Neural progenitor cell (in vitro differentiated cells): ENCODE data around the gene HKDC1. TPM values are rescaled to one million over a fixed set of nuclear protein-coding genes. Genes with fewer than 3 reads are reported as not detected.
"Not testable (repeated sequence)": the region's sequence is repeated elsewhere in the genome, so short reads cannot be mapped to it uniquely, and the experiment has no call there.

ENCODE experiments used
- DNase-seq: peaks from one replicate; pipeline ENCODE4 v3.0.0-alpha.2; 2016; ENCODE audit warnings: low spot score
- H2AFZ ChIP-seq: fragments of 200-600 bp; sonication (generic); replicated peaks from 2 replicates; pipeline ENCODE4 v1.6.1; 2016; ENCODE audit warnings: antibody characterized with exemption
- H3F3A ChIP-seq: fragments of 200-600 bp; sonication (generic); 2 replicates; pipeline ENCODE4 v1.6.1; 2016; ENCODE audit warnings: antibody characterized with exemption, low read depth
- H3K27ac ChIP-seq: fragments of 200-600 bp; sonication (generic); 2 replicates; pipeline ENCODE4 v1.5.1; 2016; ENCODE audit warnings: mild to moderate bottlenecking
- H3K27me3 ChIP-seq: fragments of 200-600 bp; sonication (generic); 2 replicates; pipeline ENCODE4 v1.6.1; 2016; ENCODE audit warnings: mild to moderate bottlenecking, moderate library complexity
- H3K36me3 ChIP-seq: fragments of 200-600 bp; sonication (generic); 2 replicates; pipeline ENCODE4 v1.5.1; 2016
- H3K4me1 ChIP-seq: fragments of 200-600 bp; sonication (generic); 2 replicates; pipeline ENCODE4 v1.6.1; 2016; ENCODE audit warnings: mixed run types
- H3K4me2 ChIP-seq: fragments of 200-600 bp; sonication (generic); 2 replicates; pipeline ENCODE4 v1.6.1; 2016
- H3K4me3 ChIP-seq: fragments of 200-600 bp; sonication (generic); 2 replicates; pipeline ENCODE4 v1.5.1; 2016
- H3K79me2 ChIP-seq: fragments of 200-600 bp; sonication (generic); 2 replicates; pipeline ENCODE4 v1.6.1; 2016; ENCODE audit warnings: low read depth
- H3K9ac ChIP-seq: fragments of 200-600 bp; sonication (generic); 2 replicates; pipeline ENCODE4 v1.6.1; 2016
- H3K9me3 ChIP-seq: fragments of 200-600 bp; sonication (generic); 2 replicates; pipeline ENCODE4 v1.5.1; 2016; ENCODE audit warnings: low read depth
- H4K20me1 ChIP-seq: fragments of 200-600 bp; sonication (generic); 2 replicates; pipeline ENCODE4 v1.6.1; 2016; ENCODE audit warnings: low read depth
- H3K27ac Mint-ChIP-seq: 3 replicates; pipeline ENCODE4 v1.8.0; 2021; ENCODE audit warnings: mixed read lengths
- H3K27me3 Mint-ChIP-seq: 2 replicates; pipeline ENCODE4 v1.8.0; 2022; ENCODE audit warnings: low read depth, mild to moderate bottlenecking, inconsistent platforms, moderate library complexity, mixed read lengths; ENCODE audit not compliant: insufficient read depth
- H3K36me3 Mint-ChIP-seq: 3 replicates; pipeline ENCODE4 v1.8.0; 2021; ENCODE audit warnings: mixed read lengths
- H3K4me1 Mint-ChIP-seq: 3 replicates; pipeline ENCODE4 v1.8.0; 2021; ENCODE audit warnings: mixed read lengths
- H3K4me3 Mint-ChIP-seq: 3 replicates; pipeline ENCODE4 v1.8.0; 2021; ENCODE audit warnings: mild to moderate bottlenecking, moderate library complexity, mixed read lengths
- H3K9me3 Mint-ChIP-seq: 3 replicates; pipeline ENCODE4 v1.8.0; 2020; ENCODE audit warnings: mixed read lengths
- CTCF ChIP-seq: fragments of 200-600 bp; sonication (generic); IDR thresholded peaks from 2 replicates; pipeline ENCODE4 v1.5.1; 2017; ENCODE audit warnings: antibody characterized with exemption, mild to moderate bottlenecking
- EZH2 ChIP-seq: fragments of 200-600 bp; sonication (generic); IDR thresholded peaks from 2 replicates; pipeline ENCODE4 v1.6.1; 2017; ENCODE audit warnings: antibody characterized with exemption, mild to moderate bottlenecking, moderate library complexity
- EZH2phosphoT487 ChIP-seq: fragments of 200-600 bp; sonication (generic); IDR thresholded peaks from 2 replicates; pipeline ENCODE4 v1.6.1; 2017; ENCODE audit warnings: antibody characterized with exemption
- total RNA-seq: library from RNA; depleted of rRNA; stranded (reverse); fragments of >200 nt; gene quantifications from 2 replicates; pipeline ENCODE4 v1.2.3, GENCODE V29; 2015; ENCODE audit warnings: low replicate concordance

HKDC1 gene
- total RNA-seq, 1 donor from 2014 or later: 0.30 TPM

- Mint-ChIP-seq H3K9me3 (peaks cover 16% of the 10 kb centered on the region), H3K27ac (no peak overlapping the region)
- peaks cover 2% of the 10 kb centered on the region for H3K4me1 ChIP-seq
Measured at GRCh38 chr10:69307434-69307833, 87.3 kb downstream of the HKDC1 start.

GRCh38 chr10:69308304-69308703 lies 88.2 kb downstream of the HKDC1 start:
- H3K79me2 ChIP-seq, H3K4me3 Mint-ChIP-seq, DNase-seq, H3K36me3 ChIP-seq, H4K20me1 ChIP-seq, H3F3A ChIP-seq, H3K4me1 ChIP-seq, H3K27me3 ChIP-seq, H3K27ac Mint-ChIP-seq, H3K27ac ChIP-seq, H2AFZ ChIP-seq, H3K4me3 ChIP-seq, H3K4me2 ChIP-seq, H3K36me3 Mint-ChIP-seq, H3K9me3 ChIP-seq, H3K4me1 Mint-ChIP-seq, H3K9ac ChIP-seq: not testable (repeated sequence)
- Mint-ChIP-seq H3K27me3 (peaks cover 13% of the 10 kb centered on the region), H3K9me3 (peaks cover 11% of the 10 kb centered on the region)

More at GRCh38 chr10:69307434-69307833, 87.3 kb downstream of the HKDC1 start:
- no peaks in the 10 kb centered on the region for H3K36me3 ChIP-seq
- no peak overlapping the region for H2AFZ ChIP-seq
- H3K36me3 Mint-ChIP-seq: no peaks in the 10 kb centered on the region
- peaks cover 2% of the 10 kb centered on the region for H3K4me1 Mint-ChIP-seq
- no peak overlapping the region for H3K9ac ChIP-seq
- H3K27ac ChIP-seq: no peak overlapping the region
- H3K4me3 ChIP-seq: no peak overlapping the region
- no peaks in the 10 kb centered on the region for H3K9me3 ChIP-seq
- H3K27me3 Mint-ChIP-seq: peaks cover 9% of the 10 kb centered on the region
- H3K27me3 ChIP-seq: no peaks in the 10 kb centered on the region
- no peak overlapping the region for H3K4me2 ChIP-seq
- H3K79me2 ChIP-seq: no peaks in the 10 kb centered on the region
- H4K20me1 ChIP-seq: no peaks in the 10 kb centered on the region
- TF ChIP-seq CTCF: no peak
- no peak for TF ChIP-seq EZH2
- no peak for TF ChIP-seq EZH2phosphoT487
- no peak overlapping the region for H3K4me3 Mint-ChIP-seq
- peaks cover 4% of the 10 kb centered on the region for H3F3A ChIP-seq
- DNase-seq: no peak

GRCh38 chr10:69311309-69311708 lies 91.2 kb downstream of the HKDC1 start:
- Histone ChIP-seq H3K9ac (no peak overlapping the region), H2AFZ (no peak overlapping the region), H3F3A (peaks cover 9% of the 10 kb centered on the region), H3K27ac (no peak overlapping the region), H3K79me2 (no peaks in the 10 kb centered on the region), H3K36me3 (no peaks in the 10 kb centered on the region), H4K20me1 (no peaks in the 10 kb centered on the region), H3K4me1 (peaks cover 8% of the 10 kb centered on the region), H3K27me3 (no peaks in the 10 kb centered on the region), H3K9me3 (no peaks in the 10 kb centered on the region), H3K4me2 (no peak overlapping the region), H3K4me3 (no peak overlapping the region)
- H3K9me3 Mint-ChIP-seq: no peaks in the 10 kb centered on the region
- H3K4me1 Mint-ChIP-seq: peaks cover 12% of the 10 kb centered on the region
- TF ChIP-seq EZH2: no peak
- no peak for TF ChIP-seq EZH2phosphoT487
- TF ChIP-seq CTCF: no peak
- no peaks in the 10 kb centered on the region for H3K36me3 Mint-ChIP-seq
- peaks cover 12% of the 10 kb centered on the region for H3K27me3 Mint-ChIP-seq
- no peak for DNase-seq
- no peak overlapping the region for H3K4me3 Mint-ChIP-seq
- H3K27ac Mint-ChIP-seq: no peak overlapping the region

- no peak overlapping the region for H2AFZ ChIP-seq
- H3K4me1 ChIP-seq: peaks cover 8% of the 10 kb centered on the region
- H3K36me3 ChIP-seq: no peaks in the 10 kb centered on the region
- Mint-ChIP-seq H3K36me3 (no peaks in the 10 kb centered on the region), H3K4me1 (peaks cover 15% of the 10 kb centered on the region), H3K9me3 (no peaks in the 10 kb centered on the region), H3K4me3 (no peak overlapping the region), H3K27me3 (peaks cover 14% of the 10 kb centered on the region), H3K27ac (no peak overlapping the region)
- H3K9ac ChIP-seq: no peak overlapping the region
- H3K79me2 ChIP-seq: no peaks in the 10 kb centered on the region
- TF ChIP-seq CTCF: no peak
- no peak for TF ChIP-seq EZH2phosphoT487
- no peak for TF ChIP-seq EZH2
- no peak overlapping the region for H3K4me2 ChIP-seq
- no peak for DNase-seq
- H3K4me3 ChIP-seq: no peak overlapping the region
- H3K27me3 ChIP-seq: no peaks in the 10 kb centered on the region
- no peaks in the 10 kb centered on the region for H3K9me3 ChIP-seq
- peaks cover 10% of the 10 kb centered on the region for H3F3A ChIP-seq
- H3K27ac ChIP-seq: no peak overlapping the region
- no peaks in the 10 kb centered on the region for H4K20me1 ChIP-seq
Measured at GRCh38 chr10:69312528-69312927, 92.4 kb downstream of the HKDC1 start.
